HepG2 (cell line): Measurements from ENCODE around the gene CD19. TPM values are rescaled to one million over a fixed set of nuclear protein-coding genes. Genes with fewer than 3 reads are reported as not detected.

Source experiments
- DMAP1 ChIP-seq: IDR thresholded peaks from 2 replicates; pipeline ENCODE4 v1.6.1; 2016
- ELF4 ChIP-seq: sonication (generic); formaldehyde crosslinking; IDR thresholded peaks from 2 replicates; pipeline ENCODE4 v1.5.0; 2020; ENCODE audit warnings: missing genetic modification reagents, mild to moderate bottlenecking, moderate library complexity, borderline replicate concordance
- FOXO4 ChIP-seq: sonication (generic); formaldehyde crosslinking; conservative IDR thresholded peaks from 2 replicates; pipeline ENCODE4 v1.8.1; 2023; ENCODE audit warnings: missing genetic modification reagents
- MLX ChIP-seq: IDR thresholded peaks from 2 replicates; pipeline ENCODE4 v1.6.1; 2016
- PBX2 ChIP-seq: IDR thresholded peaks from 2 replicates; pipeline ENCODE4 v1.6.1; 2016; ENCODE audit warnings: control low read depth
- PRDM10 ChIP-seq: sonication (generic); formaldehyde crosslinking; IDR thresholded peaks from 2 replicates; pipeline ENCODE4 v1.4.0; 2020; ENCODE audit warnings: low read depth, missing genetic modification reagents
- SRF ChIP-seq: IDR thresholded peaks from 2 replicates; pipeline ENCODE4 v1.6.1; 2011; ENCODE audit warnings: mild to moderate bottlenecking, low read depth, low read length, moderate library complexity
- STAT6 ChIP-seq: sonication (generic); formaldehyde crosslinking; IDR thresholded peaks from 2 replicates; pipeline ENCODE4 v1.4.0; 2020; ENCODE audit warnings: missing genetic modification reagents, mild to moderate bottlenecking, borderline replicate concordance
- TBX2 ChIP-seq: sonication (generic); formaldehyde crosslinking; IDR thresholded peaks from 2 replicates; pipeline ENCODE4 v1.5.0; 2020; ENCODE audit warnings: missing genetic modification reagents, mild to moderate bottlenecking, borderline replicate concordance
- TCF7 ChIP-seq: sonication (generic); IDR thresholded peaks from 2 replicates; pipeline ENCODE4 v1.6.1; 2016; ENCODE audit warnings: antibody characterized with exemption, low read depth
- ZBTB44 ChIP-seq: sonication (generic); formaldehyde crosslinking; IDR thresholded peaks from 2 replicates; pipeline ENCODE4 v1.4.0; 2020; ENCODE audit warnings: missing genetic modification reagents
- ZNF354B ChIP-seq: sonication (generic); formaldehyde crosslinking; IDR thresholded peaks from 2 replicates; pipeline ENCODE4 v1.8.0; 2022; ENCODE audit warnings: mild to moderate bottlenecking, missing genetic modification reagents
- ZNF501 ChIP-seq: sonication (generic); formaldehyde crosslinking; IDR thresholded peaks from 2 replicates; pipeline ENCODE4 v1.5.1; 2020; ENCODE audit warnings: mild to moderate bottlenecking, moderate library complexity, missing genetic modification reagents
- ZNF746 ChIP-seq: sonication (generic); formaldehyde crosslinking; IDR thresholded peaks from 2 replicates; pipeline ENCODE4 v1.8.0; 2022; ENCODE audit warnings: mild to moderate bottlenecking, missing genetic modification reagents
- ZNF772 ChIP-seq: sonication (generic); formaldehyde crosslinking; IDR thresholded peaks from 2 replicates; pipeline ENCODE4 v1.5.0; 2020; ENCODE audit warnings: mild to moderate bottlenecking, missing genetic modification reagents
- ZSCAN31 ChIP-seq: sonication (generic); formaldehyde crosslinking; IDR thresholded peaks from 2 replicates; pipeline ENCODE4 v1.5.0; 2020; ENCODE audit warnings: low read depth, mild to moderate bottlenecking, missing genetic modification reagents
- polyA plus RNA-seq, 8 experiments: library from polyadenylated mRNA; depleted of rRNA in 3 of 8; stranded (reverse) in 7 of 8; unstranded in 1 of 8; fragments of >200 nt; fragmentation: Illumina TruSeq in 4 of 8; extraction: Trizol in 4 of 8; gene quantifications; 2 replicates each; pipeline versions ENCODE4 v1.2.1 to v1.2.3, GENCODE V29; 2011 to 2016; ENCODE audit warnings: low read depth in 4 of 8, missing spikeins in 1 of 8, mixed read lengths in 1 of 8; ENCODE audit not compliant: insufficient read depth in 1 of 8
- total RNA-seq, 5 experiments: library from RNA; depleted of rRNA; stranded (reverse); fragments of >200 nt; fragmentation: Illumina TruSeq; extraction: Trizol; gene quantifications; 2 replicates each; pipeline ENCODE4 v1.2.3, GENCODE V29; 2016; ENCODE audit warnings: low read depth in 1 of 5

Gene CD19
- total and polyA plus RNA-seq, 2 of the 13 experiments (the other 11 are each of a cell fraction or from before 2014, with no cell fraction given), result 0.55 to 1.1 TPM

- TF ChIP-seq PRDM10 (peak; percentile 13; the same call in 1 of the 2 replicates), ZBTB44 (CRISPR knock-in tag) (no peak; the same call in 1 of the 2 replicates), ZNF746 (CRISPR knock-in tag) (peak; percentile 7; the same call in 1 of the 2 replicates), ZSCAN31 (CRISPR knock-in tag) (peak; percentile 72), ZNF501 (CRISPR knock-in tag) (peak; percentile 69; the same call in 1 of the 2 replicates), SRF (no peak), TCF7 (peak; percentile 52; the same call in 1 of the 2 replicates), TBX2 (CRISPR knock-in tag) (peak; percentile 72), ELF4 (CRISPR knock-in tag) (peak; percentile 88; the same call in 1 of the 2 replicates), STAT6 (peak; percentile 78; the same call in 1 of the 2 replicates), ZNF772 (CRISPR knock-in tag) (peak; percentile 78), ZNF354B (CRISPR knock-in tag) (no peak), MLX (CRISPR knock-in tag) (0 out of 2 replicates have a peak, but pooled peaks have one; percentile 20), DMAP1 (CRISPR knock-in tag) (peak; percentile 41; the same call in 1 of the 2 replicates), PBX2 (CRISPR knock-in tag) (no peak), FOXO4 (no peak)
Measured at GRCh38 chr16:28925386-28926228, 6.2 kb upstream of the CD19 start (continued).
